OCI-LY7 (cell line): ENCODE results near the gene LGR6.

Source experiments
- CTCF ChIP-seq: fragments of 200-600 bp; sonication (generic); conservative IDR thresholded peaks from 2 replicates; pipeline ENCODE4 v1.5.1; 2014; ENCODE audit warnings: mild to moderate bottlenecking, antibody characterized with exemption, low read length, moderate library complexity, mixed read lengths
- EZH2phosphoT487 ChIP-seq: fragments of 200-600 bp; sonication (generic); IDR thresholded peaks from 2 replicates; pipeline ENCODE4 v1.6.1; 2018; ENCODE audit warnings: low read depth, borderline replicate concordance, mild to moderate bottlenecking, mixed run types, antibody characterized with exemption, low read length, moderate library complexity, mixed read lengths

GRCh38 chr1:202254454-202255252 lies 61.1 kb downstream of the LGR6 start:
- TF ChIP-seq CTCF (no peak), EZH2phosphoT487 (no peak)
